HEK293 (cell line): ENCODE results near the gene GEN1.

Experiments
- KLF1 ChIP-seq: fragments of 450-650 bp; formaldehyde crosslinking; IDR thresholded peaks from 2 replicates; pipeline ENCODE4 v1.5.1; 2016; ENCODE audit warnings: missing biosample characterization, missing genetic modification characterization
- SP2 ChIP-seq: fragments of 450-650 bp; formaldehyde crosslinking; IDR thresholded peaks from 2 replicates; pipeline ENCODE4 v1.5.1; 2016; ENCODE audit warnings: missing biosample characterization, missing genetic modification characterization
- ZBTB20 ChIP-seq: fragments of 450-650 bp; formaldehyde crosslinking; IDR thresholded peaks from 2 replicates; pipeline ENCODE4 v1.5.1; 2016; ENCODE audit warnings: missing biosample characterization, missing genetic modification characterization
- ZNF2 ChIP-seq: fragments of 450-650 bp; formaldehyde crosslinking; IDR thresholded peaks from 2 replicates; pipeline ENCODE4 v1.5.1; 2016; ENCODE audit warnings: missing biosample characterization, missing genetic modification characterization
- TF ChIP-seq, protein P1 (sequence below): fragments of 450-650 bp; formaldehyde crosslinking; IDR thresholded peaks from 2 replicates; pipeline ENCODE4 v1.5.1; 2016; ENCODE audit warnings: missing biosample characterization, missing genetic modification characterization, low read depth
- TF ChIP-seq, protein P2 (sequence below): fragments of 450-650 bp; formaldehyde crosslinking; IDR thresholded peaks from 2 replicates; pipeline ENCODE4 v1.5.1; 2016; ENCODE audit warnings: missing biosample characterization, missing genetic modification characterization
- TF ChIP-seq, protein P3 (sequence below): fragments of 450-650 bp; formaldehyde crosslinking; IDR thresholded peaks from 2 replicates; pipeline ENCODE4 v1.5.1; 2016; ENCODE audit warnings: missing biosample characterization, missing genetic modification characterization
- TF ChIP-seq, protein P4 (sequence below): fragments of 450-650 bp; formaldehyde crosslinking; IDR thresholded peaks from 2 replicates; pipeline ENCODE4 v1.5.1; 2016; ENCODE audit warnings: missing biosample characterization, missing genetic modification characterization
- TF ChIP-seq, protein P5 (sequence below): fragments of 450-650 bp; formaldehyde crosslinking; IDR thresholded peaks from 2 replicates; pipeline ENCODE4 v1.5.1; 2016; ENCODE audit warnings: missing biosample characterization, missing genetic modification characterization, borderline replicate concordance

DNA sequence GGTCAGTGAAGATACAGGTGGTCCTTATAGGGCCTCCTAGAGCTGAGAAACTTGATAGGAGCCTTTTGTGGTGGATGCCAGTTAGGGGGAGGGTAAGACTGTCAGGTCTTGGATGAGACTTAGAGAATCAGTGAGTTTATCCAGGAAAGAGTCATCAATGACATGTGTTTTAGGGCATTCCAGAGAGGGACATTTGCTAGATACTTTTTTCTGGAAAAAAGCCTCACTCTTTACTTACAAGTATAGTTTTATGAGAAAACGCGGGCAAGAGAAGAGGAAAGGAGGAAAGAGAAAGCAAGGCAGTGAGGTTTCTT lies 37.8 kb downstream of the GEN1 start:
- TF ChIP-seq, protein P1, sequence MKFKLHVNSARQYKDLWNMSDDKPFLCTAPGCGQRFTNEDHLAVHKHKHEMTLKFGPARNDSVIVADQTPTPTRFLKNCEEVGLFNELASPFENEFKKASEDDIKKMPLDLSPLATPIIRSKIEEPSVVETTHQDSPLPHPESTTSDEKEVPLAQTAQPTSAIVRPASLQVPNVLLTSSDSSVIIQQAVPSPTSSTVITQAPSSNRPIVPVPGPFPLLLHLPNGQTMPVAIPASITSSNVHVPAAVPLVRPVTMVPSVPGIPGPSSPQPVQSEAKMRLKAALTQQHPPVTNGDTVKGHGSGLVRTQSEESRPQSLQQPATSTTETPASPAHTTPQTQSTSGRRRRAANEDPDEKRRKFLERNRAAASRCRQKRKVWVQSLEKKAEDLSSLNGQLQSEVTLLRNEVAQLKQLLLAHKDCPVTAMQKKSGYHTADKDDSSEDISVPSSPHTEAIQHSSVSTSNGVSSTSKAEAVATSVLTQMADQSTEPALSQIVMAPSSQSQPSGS (tag by site-specific recombination), result no peak
- TF ChIP-seq, protein P2, sequence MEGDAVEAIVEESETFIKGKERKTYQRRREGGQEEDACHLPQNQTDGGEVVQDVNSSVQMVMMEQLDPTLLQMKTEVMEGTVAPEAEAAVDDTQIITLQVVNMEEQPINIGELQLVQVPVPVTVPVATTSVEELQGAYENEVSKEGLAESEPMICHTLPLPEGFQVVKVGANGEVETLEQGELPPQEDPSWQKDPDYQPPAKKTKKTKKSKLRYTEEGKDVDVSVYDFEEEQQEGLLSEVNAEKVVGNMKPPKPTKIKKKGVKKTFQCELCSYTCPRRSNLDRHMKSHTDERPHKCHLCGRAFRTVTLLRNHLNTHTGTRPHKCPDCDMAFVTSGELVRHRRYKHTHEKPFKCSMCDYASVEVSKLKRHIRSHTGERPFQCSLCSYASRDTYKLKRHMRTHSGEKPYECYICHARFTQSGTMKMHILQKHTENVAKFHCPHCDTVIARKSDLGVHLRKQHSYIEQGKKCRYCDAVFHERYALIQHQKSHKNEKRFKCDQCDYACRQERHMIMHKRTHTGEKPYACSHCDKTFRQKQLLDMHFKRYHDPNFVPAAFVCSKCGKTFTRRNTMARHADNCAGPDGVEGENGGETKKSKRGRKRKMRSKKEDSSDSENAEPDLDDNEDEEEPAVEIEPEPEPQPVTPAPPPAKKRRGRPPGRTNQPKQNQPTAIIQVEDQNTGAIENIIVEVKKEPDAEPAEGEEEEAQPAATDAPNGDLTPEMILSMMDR (tag by site-specific recombination), result no peak
- no peak for TF ChIP-seq ZNF2
- TF ChIP-seq, protein P3, sequence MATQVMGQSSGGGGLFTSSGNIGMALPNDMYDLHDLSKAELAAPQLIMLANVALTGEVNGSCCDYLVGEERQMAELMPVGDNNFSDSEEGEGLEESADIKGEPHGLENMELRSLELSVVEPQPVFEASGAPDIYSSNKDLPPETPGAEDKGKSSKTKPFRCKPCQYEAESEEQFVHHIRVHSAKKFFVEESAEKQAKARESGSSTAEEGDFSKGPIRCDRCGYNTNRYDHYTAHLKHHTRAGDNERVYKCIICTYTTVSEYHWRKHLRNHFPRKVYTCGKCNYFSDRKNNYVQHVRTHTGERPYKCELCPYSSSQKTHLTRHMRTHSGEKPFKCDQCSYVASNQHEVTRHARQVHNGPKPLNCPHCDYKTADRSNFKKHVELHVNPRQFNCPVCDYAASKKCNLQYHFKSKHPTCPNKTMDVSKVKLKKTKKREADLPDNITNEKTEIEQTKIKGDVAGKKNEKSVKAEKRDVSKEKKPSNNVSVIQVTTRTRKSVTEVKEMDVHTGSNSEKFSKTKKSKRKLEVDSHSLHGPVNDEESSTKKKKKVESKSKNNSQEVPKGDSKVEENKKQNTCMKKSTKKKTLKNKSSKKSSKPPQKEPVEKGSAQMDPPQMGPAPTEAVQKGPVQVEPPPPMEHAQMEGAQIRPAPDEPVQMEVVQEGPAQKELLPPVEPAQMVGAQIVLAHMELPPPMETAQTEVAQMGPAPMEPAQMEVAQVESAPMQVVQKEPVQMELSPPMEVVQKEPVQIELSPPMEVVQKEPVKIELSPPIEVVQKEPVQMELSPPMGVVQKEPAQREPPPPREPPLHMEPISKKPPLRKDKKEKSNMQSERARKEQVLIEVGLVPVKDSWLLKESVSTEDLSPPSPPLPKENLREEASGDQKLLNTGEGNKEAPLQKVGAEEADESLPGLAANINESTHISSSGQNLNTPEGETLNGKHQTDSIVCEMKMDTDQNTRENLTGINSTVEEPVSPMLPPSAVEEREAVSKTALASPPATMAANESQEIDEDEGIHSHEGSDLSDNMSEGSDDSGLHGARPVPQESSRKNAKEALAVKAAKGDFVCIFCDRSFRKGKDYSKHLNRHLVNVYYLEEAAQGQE, result no peak
- TF ChIP-seq, protein P4, sequence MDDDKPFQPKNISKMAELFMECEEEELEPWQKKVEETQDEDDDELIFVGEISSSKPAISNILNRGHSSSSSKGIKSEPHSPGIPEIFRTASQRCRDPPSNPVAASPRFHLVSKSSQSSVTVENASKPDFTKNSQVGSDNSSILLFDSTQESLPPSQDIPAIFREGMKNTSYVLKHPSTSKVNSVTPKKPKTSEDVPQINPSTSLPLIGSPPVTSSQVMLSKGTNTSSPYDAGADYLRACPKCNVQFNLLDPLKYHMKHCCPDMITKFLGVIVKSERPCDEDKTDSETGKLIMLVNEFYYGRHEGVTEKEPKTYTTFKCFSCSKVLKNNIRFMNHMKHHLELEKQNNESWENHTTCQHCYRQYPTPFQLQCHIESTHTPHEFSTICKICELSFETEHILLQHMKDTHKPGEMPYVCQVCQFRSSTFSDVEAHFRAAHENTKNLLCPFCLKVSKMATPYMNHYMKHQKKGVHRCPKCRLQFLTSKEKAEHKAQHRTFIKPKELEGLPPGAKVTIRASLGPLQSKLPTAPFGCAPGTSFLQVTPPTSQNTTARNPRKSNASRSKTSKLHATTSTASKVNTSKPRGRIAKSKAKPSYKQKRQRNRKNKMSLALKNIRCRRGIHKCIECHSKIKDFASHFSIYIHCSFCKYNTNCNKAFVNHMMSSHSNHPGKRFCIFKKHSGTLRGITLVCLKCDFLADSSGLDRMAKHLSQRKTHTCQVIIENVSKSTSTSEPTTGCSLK, result no peak
- TF ChIP-seq, protein P5, sequence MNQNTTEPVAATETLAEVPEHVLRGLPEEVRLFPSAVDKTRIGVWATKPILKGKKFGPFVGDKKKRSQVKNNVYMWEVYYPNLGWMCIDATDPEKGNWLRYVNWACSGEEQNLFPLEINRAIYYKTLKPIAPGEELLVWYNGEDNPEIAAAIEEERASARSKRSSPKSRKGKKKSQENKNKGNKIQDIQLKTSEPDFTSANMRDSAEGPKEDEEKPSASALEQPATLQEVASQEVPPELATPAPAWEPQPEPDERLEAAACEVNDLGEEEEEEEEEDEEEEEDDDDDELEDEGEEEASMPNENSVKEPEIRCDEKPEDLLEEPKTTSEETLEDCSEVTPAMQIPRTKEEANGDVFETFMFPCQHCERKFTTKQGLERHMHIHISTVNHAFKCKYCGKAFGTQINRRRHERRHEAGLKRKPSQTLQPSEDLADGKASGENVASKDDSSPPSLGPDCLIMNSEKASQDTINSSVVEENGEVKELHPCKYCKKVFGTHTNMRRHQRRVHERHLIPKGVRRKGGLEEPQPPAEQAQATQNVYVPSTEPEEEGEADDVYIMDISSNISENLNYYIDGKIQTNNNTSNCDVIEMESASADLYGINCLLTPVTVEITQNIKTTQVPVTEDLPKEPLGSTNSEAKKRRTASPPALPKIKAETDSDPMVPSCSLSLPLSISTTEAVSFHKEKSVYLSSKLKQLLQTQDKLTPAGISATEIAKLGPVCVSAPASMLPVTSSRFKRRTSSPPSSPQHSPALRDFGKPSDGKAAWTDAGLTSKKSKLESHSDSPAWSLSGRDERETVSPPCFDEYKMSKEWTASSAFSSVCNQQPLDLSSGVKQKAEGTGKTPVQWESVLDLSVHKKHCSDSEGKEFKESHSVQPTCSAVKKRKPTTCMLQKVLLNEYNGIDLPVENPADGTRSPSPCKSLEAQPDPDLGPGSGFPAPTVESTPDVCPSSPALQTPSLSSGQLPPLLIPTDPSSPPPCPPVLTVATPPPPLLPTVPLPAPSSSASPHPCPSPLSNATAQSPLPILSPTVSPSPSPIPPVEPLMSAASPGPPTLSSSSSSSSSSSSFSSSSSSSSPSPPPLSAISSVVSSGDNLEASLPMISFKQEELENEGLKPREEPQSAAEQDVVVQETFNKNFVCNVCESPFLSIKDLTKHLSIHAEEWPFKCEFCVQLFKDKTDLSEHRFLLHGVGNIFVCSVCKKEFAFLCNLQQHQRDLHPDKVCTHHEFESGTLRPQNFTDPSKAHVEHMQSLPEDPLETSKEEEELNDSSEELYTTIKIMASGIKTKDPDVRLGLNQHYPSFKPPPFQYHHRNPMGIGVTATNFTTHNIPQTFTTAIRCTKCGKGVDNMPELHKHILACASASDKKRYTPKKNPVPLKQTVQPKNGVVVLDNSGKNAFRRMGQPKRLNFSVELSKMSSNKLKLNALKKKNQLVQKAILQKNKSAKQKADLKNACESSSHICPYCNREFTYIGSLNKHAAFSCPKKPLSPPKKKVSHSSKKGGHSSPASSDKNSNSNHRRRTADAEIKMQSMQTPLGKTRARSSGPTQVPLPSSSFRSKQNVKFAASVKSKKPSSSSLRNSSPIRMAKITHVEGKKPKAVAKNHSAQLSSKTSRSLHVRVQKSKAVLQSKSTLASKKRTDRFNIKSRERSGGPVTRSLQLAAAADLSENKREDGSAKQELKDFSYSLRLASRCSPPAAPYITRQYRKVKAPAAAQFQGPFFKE, result no peak
- TF ChIP-seq KLF1 (tag by site-specific recombination), result no peak
- TF ChIP-seq ZBTB20 (tag by site-specific recombination), result no peak
- no peak for TF ChIP-seq SP2 (tag by site-specific recombination)
